WTC11 (cell line): ENCODE results near the gene FOXC2. TPM values are rescaled to one million over a fixed set of nuclear protein-coding genes. Genes with fewer than 3 reads are reported as not detected.

Source experiments
- ATAC-seq: fragments of 200-7000 bp; cut with Tn5 transposase; 2 replicates; pipeline ENCODE4 v1.10.0; 2021; ENCODE audit warnings: mild to moderate bottlenecking, moderate library complexity
- CTCF ChIA-PET: fragments of 300-600 bp; sonication (Branson Sonifier 250); formaldehyde crosslinking; loops from one replicate; lab custom pipeline; 2021; ENCODE audit warnings: antibody characterized with exemption; lab: Charles Lee
- POLR2A ChIA-PET: fragments of 350-600 bp; sonication (Branson Sonifier 250); formaldehyde crosslinking; loops from one replicate; lab custom pipeline; 2021; ENCODE audit warnings: antibody characterized with exemption; lab: Charles Lee
- DNase-seq: peaks from one replicate; pipeline ENCODE4 v3.0.0; 2021; ENCODE audit warnings: low spot score
- H3K27ac Mint-ChIP-seq: 2 replicates; pipeline ENCODE4 v1.8.0; 2021; ENCODE audit warnings: mixed read lengths
- H3K27me3 Mint-ChIP-seq: 2 replicates; pipeline ENCODE4 v1.8.0; 2021; ENCODE audit warnings: low read depth, mild to moderate bottlenecking, moderate library complexity, mixed read lengths
- H3K36me3 Mint-ChIP-seq: 2 replicates; pipeline ENCODE4 v1.8.0; 2021; ENCODE audit warnings: mixed read lengths
- H3K4me1 Mint-ChIP-seq: 2 replicates; pipeline ENCODE4 v1.8.0; 2022; ENCODE audit warnings: mixed read lengths
- H3K4me3 Mint-ChIP-seq: 2 replicates; pipeline ENCODE4 v1.8.0; 2021; ENCODE audit warnings: mild to moderate bottlenecking, moderate library complexity, mixed read lengths
- H3K9me3 Mint-ChIP-seq: 2 replicates; pipeline ENCODE4 v1.8.0; 2021; ENCODE audit warnings: mixed read lengths
- ETV6 ChIP-seq: sonication (generic); formaldehyde crosslinking; IDR thresholded peaks from 2 replicates; pipeline ENCODE4 v1.8.1; 2022; ENCODE audit warnings: mild to moderate bottlenecking, missing genetic modification reagents
- GABPB1 ChIP-seq: sonication (generic); formaldehyde crosslinking; IDR thresholded peaks from 2 replicates; pipeline ENCODE4 v1.8.1; 2023; ENCODE audit warnings: mild to moderate bottlenecking, missing genetic modification reagents
- GTF2I ChIP-seq: fragments of 250-450 bp; sonication (Bioruptor Pico); conservative IDR thresholded peaks from 2 replicates; pipeline ENCODE4 v1.4.0; 2021; ENCODE audit warnings: mild to moderate bottlenecking
- MYBL2 ChIP-seq: sonication (generic); formaldehyde crosslinking; IDR thresholded peaks from 2 replicates; pipeline ENCODE4 v1.8.1; 2023; ENCODE audit warnings: mild to moderate bottlenecking, moderate library complexity, missing genetic modification reagents
- OVOL2 ChIP-seq: fragments of 250-450 bp; sonication (Bioruptor Pico); IDR thresholded peaks from 2 replicates; pipeline ENCODE4 v1.9.0; 2021; ENCODE audit warnings: mild to moderate bottlenecking, borderline replicate concordance
- PRRX2 ChIP-seq: fragments of 250-450 bp; sonication (Bioruptor Pico); IDR thresholded peaks from 2 replicates; pipeline ENCODE4 v1.8.0; 2021; ENCODE audit warnings: mild to moderate bottlenecking
- RORB ChIP-seq: fragments of 250-450 bp; sonication (Bioruptor Pico); IDR thresholded peaks from 2 replicates; pipeline ENCODE4 v1.9.0; 2021; ENCODE audit warnings: mild to moderate bottlenecking
- TEAD1 ChIP-seq: sonication (generic); formaldehyde crosslinking; IDR thresholded peaks from 2 replicates; pipeline ENCODE4 v1.8.0; 2022; ENCODE audit warnings: mild to moderate bottlenecking, missing genetic modification reagents
- ZBTB21 ChIP-seq: sonication (generic); formaldehyde crosslinking; IDR thresholded peaks from 2 replicates; pipeline ENCODE4 v1.8.1; 2023; ENCODE audit warnings: mild to moderate bottlenecking, missing genetic modification reagents, borderline replicate concordance
- total RNA-seq: library from RNA; stranded (reverse); gene quantifications from 3 replicates; pipeline ENCODE4 v1.2.3, GENCODE V29; 2021
- TF ChIP-seq, protein P1 (sequence below): fragments of 250-450 bp; sonication (Bioruptor Pico); IDR thresholded peaks from 2 replicates; pipeline ENCODE4 v1.9.0; 2021; ENCODE audit warnings: mild to moderate bottlenecking
- TF ChIP-seq, protein P2 (sequence below): sonication (generic); formaldehyde crosslinking; IDR thresholded peaks from 2 replicates; pipeline ENCODE4 v1.8.1; 2022; ENCODE audit warnings: missing genetic modification reagents, borderline replicate concordance
- TF ChIP-seq, protein P3 (sequence below): sonication (generic); formaldehyde crosslinking; IDR thresholded peaks from 2 replicates; pipeline ENCODE4 v1.8.0; 2023; ENCODE audit warnings: missing genetic modification reagents
- TF ChIP-seq, protein P4 (sequence below): fragments of 250-450 bp; sonication (Bioruptor Pico); IDR thresholded peaks from 2 replicates; pipeline ENCODE4 v1.9.0; 2021; ENCODE audit warnings: mild to moderate bottlenecking, borderline replicate concordance
- TF ChIP-seq, protein P5 (sequence below): sonication (generic); formaldehyde crosslinking; IDR thresholded peaks from 2 replicates; pipeline ENCODE4 v1.8.1; 2023; ENCODE audit warnings: mild to moderate bottlenecking, missing genetic modification reagents
- TF ChIP-seq, protein P6 (sequence below): sonication (generic); formaldehyde crosslinking; IDR thresholded peaks from 2 replicates; pipeline ENCODE4 v1.8.1; 2022; ENCODE audit warnings: mild to moderate bottlenecking, moderate library complexity, missing genetic modification reagents
- TF ChIP-seq, protein P7 (sequence below): sonication (generic); formaldehyde crosslinking; IDR thresholded peaks from 2 replicates; pipeline ENCODE4 v1.8.0; 2022; ENCODE audit warnings: mild to moderate bottlenecking, missing genetic modification reagents
- TF ChIP-seq, protein P8 (sequence below): sonication (generic); formaldehyde crosslinking; IDR thresholded peaks from 2 replicates; pipeline ENCODE4 v1.8.1; 2022; ENCODE audit warnings: low read depth, mild to moderate bottlenecking, moderate library complexity, missing genetic modification reagents, borderline replicate concordance

The FOXC2 gene
- total RNA-seq, 1 experiment from 2014 or later: 0.28 TPM

DNA sequence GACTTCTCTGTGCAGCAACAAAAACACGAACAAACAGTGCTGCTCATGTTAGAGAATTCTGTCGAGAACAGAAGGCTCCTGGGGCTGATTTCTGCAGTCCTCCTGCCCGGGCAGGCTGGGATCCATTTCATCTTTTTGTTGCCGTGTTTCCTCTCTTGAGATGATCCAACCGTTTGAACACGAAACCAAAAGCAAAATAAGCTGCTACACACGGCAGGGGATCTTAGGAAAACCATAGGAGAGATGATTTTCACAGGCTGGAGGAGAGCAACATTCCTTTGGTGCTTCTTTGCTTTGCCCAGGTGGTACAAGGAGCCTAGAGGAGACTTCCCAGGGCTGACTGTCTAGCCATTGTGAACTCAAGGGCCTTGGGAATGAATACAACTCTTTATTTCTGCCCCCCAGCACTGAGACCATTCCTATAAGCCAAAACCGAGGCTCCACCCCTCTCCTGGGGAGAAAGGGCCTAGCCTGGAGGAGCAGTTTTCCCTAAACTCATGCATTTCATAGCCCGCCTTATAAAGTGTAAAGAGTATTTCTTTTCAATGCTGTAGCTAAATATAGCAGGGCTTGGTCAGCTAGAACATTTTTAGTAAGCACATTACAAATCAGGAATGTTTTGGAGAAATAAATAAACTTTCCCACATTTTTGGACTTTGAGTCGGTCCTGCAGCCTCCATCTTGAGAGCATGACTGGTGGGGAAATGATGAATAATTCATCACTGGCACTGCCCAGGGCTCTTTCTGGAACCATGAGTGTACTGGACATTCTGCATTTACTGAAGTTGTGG, 19.4 kb downstream of the FOXC2 start:
- ChIA-PET POLR2A (no interaction called here), CTCF (no interaction called here)
- Mint-ChIP-seq H3K27ac (no peak overlapping the region), H3K4me3 (no peak overlapping the region), H3K4me1 (no peaks in the 10 kb centered on the region), H3K9me3 (peaks cover under 1% of the 10 kb centered on the region; the same call in 1 of the 2 replicates), H3K36me3 (no peaks in the 10 kb centered on the region), H3K27me3 (peaks cover 31% of the 10 kb centered on the region)
- TF ChIP-seq ZBTB21 (CRISPR knock-in tag) (no peak), PRRX2 (no peak), MYBL2 (CRISPR knock-in tag) (no peak), ETV6 (no peak), RORB (CRISPR knock-in tag) (no peak), GTF2I (CRISPR knock-in tag) (no peak), GABPB1 (CRISPR knock-in tag) (no peak), OVOL2 (CRISPR knock-in tag) (no peak), TEAD1 (CRISPR knock-in tag) (no peak)
- TF ChIP-seq, protein P1, sequence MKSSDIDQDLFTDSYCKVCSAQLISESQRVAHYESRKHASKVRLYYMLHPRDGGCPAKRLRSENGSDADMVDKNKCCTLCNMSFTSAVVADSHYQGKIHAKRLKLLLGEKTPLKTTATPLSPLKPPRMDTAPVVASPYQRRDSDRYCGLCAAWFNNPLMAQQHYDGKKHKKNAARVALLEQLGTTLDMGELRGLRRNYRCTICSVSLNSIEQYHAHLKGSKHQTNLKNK (CRISPR knock-in tag): no peak
- TF ChIP-seq, protein P2, sequence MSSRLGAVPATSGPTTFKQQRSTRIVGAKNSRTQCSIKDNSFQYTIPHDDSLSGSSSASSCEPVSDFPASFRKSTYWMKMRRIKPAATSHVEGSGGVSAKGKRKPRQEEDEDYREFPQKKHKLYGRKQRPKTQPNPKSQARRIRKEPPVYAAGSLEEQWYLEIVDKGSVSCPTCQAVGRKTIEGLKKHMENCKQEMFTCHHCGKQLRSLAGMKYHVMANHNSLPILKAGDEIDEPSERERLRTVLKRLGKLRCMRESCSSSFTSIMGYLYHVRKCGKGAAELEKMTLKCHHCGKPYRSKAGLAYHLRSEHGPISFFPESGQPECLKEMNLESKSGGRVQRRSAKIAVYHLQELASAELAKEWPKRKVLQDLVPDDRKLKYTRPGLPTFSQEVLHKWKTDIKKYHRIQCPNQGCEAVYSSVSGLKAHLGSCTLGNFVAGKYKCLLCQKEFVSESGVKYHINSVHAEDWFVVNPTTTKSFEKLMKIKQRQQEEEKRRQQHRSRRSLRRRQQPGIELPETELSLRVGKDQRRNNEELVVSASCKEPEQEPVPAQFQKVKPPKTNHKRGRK (CRISPR knock-in tag): no peak
- TF ChIP-seq, protein P3, sequence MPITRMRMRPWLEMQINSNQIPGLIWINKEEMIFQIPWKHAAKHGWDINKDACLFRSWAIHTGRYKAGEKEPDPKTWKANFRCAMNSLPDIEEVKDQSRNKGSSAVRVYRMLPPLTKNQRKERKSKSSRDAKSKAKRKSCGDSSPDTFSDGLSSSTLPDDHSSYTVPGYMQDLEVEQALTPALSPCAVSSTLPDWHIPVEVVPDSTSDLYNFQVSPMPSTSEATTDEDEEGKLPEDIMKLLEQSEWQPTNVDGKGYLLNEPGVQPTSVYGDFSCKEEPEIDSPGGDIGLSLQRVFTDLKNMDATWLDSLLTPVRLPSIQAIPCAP (CRISPR knock-in tag): no peak
- TF ChIP-seq, protein P4, sequence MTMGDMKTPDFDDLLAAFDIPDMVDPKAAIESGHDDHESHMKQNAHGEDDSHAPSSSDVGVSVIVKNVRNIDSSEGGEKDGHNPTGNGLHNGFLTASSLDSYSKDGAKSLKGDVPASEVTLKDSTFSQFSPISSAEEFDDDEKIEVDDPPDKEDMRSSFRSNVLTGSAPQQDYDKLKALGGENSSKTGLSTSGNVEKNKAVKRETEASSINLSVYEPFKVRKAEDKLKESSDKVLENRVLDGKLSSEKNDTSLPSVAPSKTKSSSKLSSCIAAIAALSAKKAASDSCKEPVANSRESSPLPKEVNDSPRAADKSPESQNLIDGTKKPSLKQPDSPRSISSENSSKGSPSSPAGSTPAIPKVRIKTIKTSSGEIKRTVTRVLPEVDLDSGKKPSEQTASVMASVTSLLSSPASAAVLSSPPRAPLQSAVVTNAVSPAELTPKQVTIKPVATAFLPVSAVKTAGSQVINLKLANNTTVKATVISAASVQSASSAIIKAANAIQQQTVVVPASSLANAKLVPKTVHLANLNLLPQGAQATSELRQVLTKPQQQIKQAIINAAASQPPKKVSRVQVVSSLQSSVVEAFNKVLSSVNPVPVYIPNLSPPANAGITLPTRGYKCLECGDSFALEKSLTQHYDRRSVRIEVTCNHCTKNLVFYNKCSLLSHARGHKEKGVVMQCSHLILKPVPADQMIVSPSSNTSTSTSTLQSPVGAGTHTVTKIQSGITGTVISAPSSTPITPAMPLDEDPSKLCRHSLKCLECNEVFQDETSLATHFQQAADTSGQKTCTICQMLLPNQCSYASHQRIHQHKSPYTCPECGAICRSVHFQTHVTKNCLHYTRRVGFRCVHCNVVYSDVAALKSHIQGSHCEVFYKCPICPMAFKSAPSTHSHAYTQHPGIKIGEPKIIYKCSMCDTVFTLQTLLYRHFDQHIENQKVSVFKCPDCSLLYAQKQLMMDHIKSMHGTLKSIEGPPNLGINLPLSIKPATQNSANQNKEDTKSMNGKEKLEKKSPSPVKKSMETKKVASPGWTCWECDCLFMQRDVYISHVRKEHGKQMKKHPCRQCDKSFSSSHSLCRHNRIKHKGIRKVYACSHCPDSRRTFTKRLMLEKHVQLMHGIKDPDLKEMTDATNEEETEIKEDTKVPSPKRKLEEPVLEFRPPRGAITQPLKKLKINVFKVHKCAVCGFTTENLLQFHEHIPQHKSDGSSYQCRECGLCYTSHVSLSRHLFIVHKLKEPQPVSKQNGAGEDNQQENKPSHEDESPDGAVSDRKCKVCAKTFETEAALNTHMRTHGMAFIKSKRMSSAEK (CRISPR knock-in tag): no peak
- TF ChIP-seq, protein P5, sequence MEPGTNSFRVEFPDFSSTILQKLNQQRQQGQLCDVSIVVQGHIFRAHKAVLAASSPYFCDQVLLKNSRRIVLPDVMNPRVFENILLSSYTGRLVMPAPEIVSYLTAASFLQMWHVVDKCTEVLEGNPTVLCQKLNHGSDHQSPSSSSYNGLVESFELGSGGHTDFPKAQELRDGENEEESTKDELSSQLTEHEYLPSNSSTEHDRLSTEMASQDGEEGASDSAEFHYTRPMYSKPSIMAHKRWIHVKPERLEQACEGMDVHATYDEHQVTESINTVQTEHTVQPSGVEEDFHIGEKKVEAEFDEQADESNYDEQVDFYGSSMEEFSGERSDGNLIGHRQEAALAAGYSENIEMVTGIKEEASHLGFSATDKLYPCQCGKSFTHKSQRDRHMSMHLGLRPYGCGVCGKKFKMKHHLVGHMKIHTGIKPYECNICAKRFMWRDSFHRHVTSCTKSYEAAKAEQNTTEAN: no peak
- TF ChIP-seq, protein P6, sequence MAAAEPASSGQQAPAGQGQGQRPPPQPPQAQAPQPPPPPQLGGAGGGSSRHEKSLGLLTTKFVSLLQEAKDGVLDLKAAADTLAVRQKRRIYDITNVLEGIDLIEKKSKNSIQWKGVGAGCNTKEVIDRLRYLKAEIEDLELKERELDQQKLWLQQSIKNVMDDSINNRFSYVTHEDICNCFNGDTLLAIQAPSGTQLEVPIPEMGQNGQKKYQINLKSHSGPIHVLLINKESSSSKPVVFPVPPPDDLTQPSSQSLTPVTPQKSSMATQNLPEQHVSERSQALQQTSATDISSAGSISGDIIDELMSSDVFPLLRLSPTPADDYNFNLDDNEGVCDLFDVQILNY: no peak
- TF ChIP-seq, protein P7, sequence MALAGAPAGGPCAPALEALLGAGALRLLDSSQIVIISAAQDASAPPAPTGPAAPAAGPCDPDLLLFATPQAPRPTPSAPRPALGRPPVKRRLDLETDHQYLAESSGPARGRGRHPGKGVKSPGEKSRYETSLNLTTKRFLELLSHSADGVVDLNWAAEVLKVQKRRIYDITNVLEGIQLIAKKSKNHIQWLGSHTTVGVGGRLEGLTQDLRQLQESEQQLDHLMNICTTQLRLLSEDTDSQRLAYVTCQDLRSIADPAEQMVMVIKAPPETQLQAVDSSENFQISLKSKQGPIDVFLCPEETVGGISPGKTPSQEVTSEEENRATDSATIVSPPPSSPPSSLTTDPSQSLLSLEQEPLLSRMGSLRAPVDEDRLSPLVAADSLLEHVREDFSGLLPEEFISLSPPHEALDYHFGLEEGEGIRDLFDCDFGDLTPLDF (CRISPR knock-in tag): no peak
- TF ChIP-seq, protein P8, sequence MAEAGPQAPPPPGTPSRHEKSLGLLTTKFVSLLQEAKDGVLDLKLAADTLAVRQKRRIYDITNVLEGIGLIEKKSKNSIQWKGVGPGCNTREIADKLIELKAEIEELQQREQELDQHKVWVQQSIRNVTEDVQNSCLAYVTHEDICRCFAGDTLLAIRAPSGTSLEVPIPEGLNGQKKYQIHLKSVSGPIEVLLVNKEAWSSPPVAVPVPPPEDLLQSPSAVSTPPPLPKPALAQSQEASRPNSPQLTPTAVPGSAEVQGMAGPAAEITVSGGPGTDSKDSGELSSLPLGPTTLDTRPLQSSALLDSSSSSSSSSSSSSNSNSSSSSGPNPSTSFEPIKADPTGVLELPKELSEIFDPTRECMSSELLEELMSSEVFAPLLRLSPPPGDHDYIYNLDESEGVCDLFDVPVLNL (CRISPR knock-in tag): no peak
- DNase-seq (no peak), ATAC-seq (no peak)
